NCI-H2029 (cell line): ENCODE measurements around the gene RDH14.

Experiments
- DNase-seq: peaks from one replicate; lab custom pipeline; 2025; lab: John Stamatoyannopoulos, UW

RDH14 gene

GRCh38 chr2:18520451-18521425 lies 39.7 kb downstream of the RDH14 start:
- peak; percentile 24 for DNase-seq

GRCh38 chr2:18519914-18520450 lies 40.5 kb downstream of the RDH14 start:
- no peak for DNase-seq

GRCh38 chr2:18518116-18519111 lies 42.0 kb downstream of the RDH14 start:
- DNase-seq: no peak

- DNase-seq: no peak
Measured at GRCh38 chr2:18517386-18517785, 43.1 kb downstream of the RDH14 start.

- DNase-seq: no peak
Measured at GRCh38 chr2:18516112-18516511, 44.3 kb downstream of the RDH14 start.

GRCh38 chr2:18514526-18515461 lies 45.7 kb downstream of the RDH14 start:
- no peak for DNase-seq

GRCh38 chr2:18510775-18511174 lies 49.7 kb downstream of the RDH14 start:
- no peak for DNase-seq

GRCh38 chr2:18506883-18507509 lies 53.5 kb downstream of the RDH14 start:
- no peak for DNase-seq

- no peak for DNase-seq
Measured at GRCh38 chr2:18505703-18506341, 54.6 kb downstream of the RDH14 start.
